Choroid plexus epithelial cell (primary cell): ENCODE measurements around the gene BRD7.
A peak's percentile ranks its signal among the peaks of the same experiment; 100 is the strongest.

ENCODE experiments used
- DNase-seq: peaks from one replicate; pipeline ENCODE4 v3.0.0-alpha.2; 2010; ENCODE audit warnings: low read depth
- H3K4me3 ChIP-seq: 2 replicates; pipeline ENCODE4 v1.5.1; 2011; ENCODE audit warnings: low read depth, mild to moderate bottlenecking, control low read depth, low read length, moderate library complexity
- CTCF ChIP-seq: conservative IDR thresholded peaks from 2 replicates; pipeline ENCODE4 v1.5.1; 2011; ENCODE audit warnings: low read depth, mild to moderate bottlenecking, control low read depth, inconsistent platforms, low read length, moderate library complexity

Gene BRD7

GRCh38 chr16:50388496-50388895 lies 19.7 kb upstream of the BRD7 start:
- TF ChIP-seq CTCF = no peak
- DNase-seq = no peak

GRCh38 chr16:50386774-50387173 lies 18.0 kb upstream of the BRD7 start:
- H3K4me3 ChIP-seq = no peak overlapping the region
- DNase-seq = no peak
- no peak for TF ChIP-seq CTCF

More at GRCh38 chr16:50388496-50388895, 19.7 kb upstream of the BRD7 start:
- H3K4me3 ChIP-seq = no peak overlapping the region

- TF ChIP-seq CTCF = no peak
- DNase-seq = no peak
- no peak overlapping the region for H3K4me3 ChIP-seq
Measured at GRCh38 chr16:50386139-50386538, 17.4 kb upstream of the BRD7 start.

GRCh38 chr16:50384500-50385135 lies 15.8 kb upstream of the BRD7 start:
- DNase-seq = no peak
- no peak for TF ChIP-seq CTCF

GRCh38 chr16:50381679-50382440 lies 13.1 kb upstream of the BRD7 start:
- no peak for DNase-seq
- H3K4me3 ChIP-seq = no peak overlapping the region

More at GRCh38 chr16:50384500-50385135, 15.8 kb upstream of the BRD7 start:
- no peak overlapping the region for H3K4me3 ChIP-seq

GRCh38 chr16:50378417-50378816 lies 9.6 kb upstream of the BRD7 start:
- no peak for DNase-seq
- no peak for TF ChIP-seq CTCF
- H3K4me3 ChIP-seq = no peak overlapping the region

More at GRCh38 chr16:50381679-50382440, 13.1 kb upstream of the BRD7 start:
- TF ChIP-seq CTCF = peak; percentile 22

- no peak overlapping the region for H3K4me3 ChIP-seq
- no peak for TF ChIP-seq CTCF
- no peak for DNase-seq
Measured at GRCh38 chr16:50377001-50377400, 8.2 kb upstream of the BRD7 start.
